HEK293T (cell line): Measurements from ENCODE around the gene SETMAR.
A peak's percentile ranks its signal among the peaks of the same experiment; 100 is the strongest.

Experiments
- CTCF ChIA-PET: fragments of 350-600 bp; formaldehyde crosslinking; extraction: SDS; loops from one replicate; lab custom pipeline; 2021; ENCODE audit warnings: antibody characterized with exemption, inconsistent platforms; lab: Yijun Ruan, JAX
- POLR2A ChIA-PET: fragments of 350-600 bp; formaldehyde crosslinking; extraction: SDS; loops from one replicate; lab custom pipeline; 2020; ENCODE audit warnings: antibody characterized with exemption, inconsistent platforms; lab: Yijun Ruan, JAX
- DNase-seq: peaks from one replicate; pipeline ENCODE4 v3.0.0; 2012; ENCODE audit warnings: mixed read lengths; ENCODE audit errors: extremely low spot score
- ARNT ChIP-seq: fragments of 450-650 bp; IDR thresholded peaks from 2 replicates; pipeline ENCODE4 v1.6.1; 2017; ENCODE audit warnings: mild to moderate bottlenecking
- BHLHE40 ChIP-seq: fragments of 450-650 bp; IDR thresholded peaks from 2 replicates; pipeline ENCODE4 v1.6.1; 2016; ENCODE audit warnings: mild to moderate bottlenecking, moderate library complexity, borderline replicate concordance
- CTBP1 ChIP-seq: fragments of 450-650 bp; IDR thresholded peaks from 2 replicates; pipeline ENCODE4 v1.6.1; 2016; ENCODE audit warnings: borderline replicate concordance
- ELF4 ChIP-seq: fragments of 450-650 bp; IDR thresholded peaks from 2 replicates; pipeline ENCODE4 v1.6.1; 2017; ENCODE audit warnings: antibody characterized with exemption
- FOXA1 ChIP-seq: fragments of 450-650 bp; IDR thresholded peaks from 2 replicates; pipeline ENCODE4 v1.6.1; 2016; ENCODE audit warnings: mild to moderate bottlenecking
- FOXK2 ChIP-seq: fragments of 450-650 bp; IDR thresholded peaks from 2 replicates; pipeline ENCODE4 v1.6.1; 2016; ENCODE audit warnings: mild to moderate bottlenecking
- FOXM1 ChIP-seq: fragments of 450-650 bp; IDR thresholded peaks from 2 replicates; pipeline ENCODE4 v1.6.1; 2017; ENCODE audit warnings: mild to moderate bottlenecking, borderline replicate concordance
- HDGF ChIP-seq: fragments of 450-650 bp; IDR thresholded peaks from 2 replicates; pipeline ENCODE4 v1.6.1; 2017; ENCODE audit warnings: antibody characterized with exemption, borderline replicate concordance
- L3MBTL2 ChIP-seq: fragments of 450-650 bp; conservative IDR thresholded peaks from 2 replicates; pipeline ENCODE4 v1.6.1; 2016; ENCODE audit warnings: mild to moderate bottlenecking
- LEF1 ChIP-seq: fragments of 450-650 bp; IDR thresholded peaks from 2 replicates; pipeline ENCODE4 v1.6.1; 2017; ENCODE audit warnings: mild to moderate bottlenecking, borderline replicate concordance
- NFRKB ChIP-seq: fragments of 450-650 bp; IDR thresholded peaks from 2 replicates; pipeline ENCODE4 v1.6.1; 2016; ENCODE audit warnings: mild to moderate bottlenecking, moderate library complexity
- PKNOX1 ChIP-seq: fragments of 450-650 bp; IDR thresholded peaks from 2 replicates; pipeline ENCODE4 v1.6.1; 2016
- SP1 ChIP-seq: fragments of 450-650 bp; IDR thresholded peaks from 2 replicates; pipeline ENCODE4 v1.6.1; 2017
- SUZ12 ChIP-seq: fragments of 450-650 bp; IDR thresholded peaks from 2 replicates; pipeline ENCODE4 v1.6.1; 2016; ENCODE audit warnings: mild to moderate bottlenecking
- TARDBP ChIP-seq: fragments of 450-650 bp; IDR thresholded peaks from 2 replicates; pipeline ENCODE4 v1.6.1; 2016
- ZNF384 ChIP-seq: fragments of 450-650 bp; IDR thresholded peaks from 2 replicates; pipeline ENCODE4 v1.6.1; 2016

SETMAR gene

GRCh38 chr3:4310971-4311370, 7.8 kb downstream of the SETMAR start:
- no peak for DNase-seq
- ChIA-PET POLR2A (interaction anchor here (0.7 kb wide), 1 partner anchor 340 kb away, joined by 3 read pairs; no protein-coding TSS in a partner anchor), CTCF (interaction anchor here (1.0 kb wide), 1 partner anchor 40 kb away, joined by 4 read pairs; no protein-coding TSS in a partner anchor)
- TF ChIP-seq SP1: no peak
- TF ChIP-seq CTBP1: no peak
- TF ChIP-seq FOXK2: no peak
- TF ChIP-seq BHLHE40: no peak
- TF ChIP-seq HDGF: no peak
- TF ChIP-seq L3MBTL2: no peak
- TF ChIP-seq FOXA1: no peak
- TF ChIP-seq PKNOX1: no peak
- TF ChIP-seq SUZ12: no peak
- no peak for TF ChIP-seq ZNF384
- TF ChIP-seq ELF4: no peak
- TF ChIP-seq LEF1: no peak
- no peak for TF ChIP-seq ARNT
- no peak for TF ChIP-seq NFRKB
- TF ChIP-seq TARDBP: no peak
- TF ChIP-seq FOXM1: no peak

DNA sequence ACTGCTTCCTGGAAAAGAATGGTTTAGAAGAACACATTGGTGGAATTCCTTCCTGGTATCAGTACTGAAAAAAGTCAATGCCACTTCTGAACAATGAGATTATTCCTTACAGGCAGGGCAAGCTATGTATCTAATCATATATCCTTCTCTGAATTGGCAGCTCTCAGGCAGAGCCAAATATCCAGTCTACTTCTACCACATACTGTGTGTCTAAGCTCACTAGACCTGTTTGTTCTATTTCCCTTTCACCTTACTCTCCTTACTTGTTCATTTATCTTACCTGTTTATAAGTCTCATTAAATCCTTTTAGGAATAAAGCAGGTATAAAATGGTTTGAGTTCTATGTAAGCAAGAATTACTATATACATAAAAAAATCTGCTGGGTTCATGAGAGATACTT, 8.3 kb downstream of the SETMAR start:
- ChIA-PET CTCF (interaction anchor here (1.0 kb wide), 1 partner anchor 40 kb away, joined by 4 read pairs; no protein-coding TSS in a partner anchor), POLR2A (no interaction called here)
- no peak for TF ChIP-seq L3MBTL2
- no peak for TF ChIP-seq PKNOX1
- no peak for TF ChIP-seq ZNF384
- no peak for TF ChIP-seq CTBP1
- no peak for DNase-seq

DNA sequence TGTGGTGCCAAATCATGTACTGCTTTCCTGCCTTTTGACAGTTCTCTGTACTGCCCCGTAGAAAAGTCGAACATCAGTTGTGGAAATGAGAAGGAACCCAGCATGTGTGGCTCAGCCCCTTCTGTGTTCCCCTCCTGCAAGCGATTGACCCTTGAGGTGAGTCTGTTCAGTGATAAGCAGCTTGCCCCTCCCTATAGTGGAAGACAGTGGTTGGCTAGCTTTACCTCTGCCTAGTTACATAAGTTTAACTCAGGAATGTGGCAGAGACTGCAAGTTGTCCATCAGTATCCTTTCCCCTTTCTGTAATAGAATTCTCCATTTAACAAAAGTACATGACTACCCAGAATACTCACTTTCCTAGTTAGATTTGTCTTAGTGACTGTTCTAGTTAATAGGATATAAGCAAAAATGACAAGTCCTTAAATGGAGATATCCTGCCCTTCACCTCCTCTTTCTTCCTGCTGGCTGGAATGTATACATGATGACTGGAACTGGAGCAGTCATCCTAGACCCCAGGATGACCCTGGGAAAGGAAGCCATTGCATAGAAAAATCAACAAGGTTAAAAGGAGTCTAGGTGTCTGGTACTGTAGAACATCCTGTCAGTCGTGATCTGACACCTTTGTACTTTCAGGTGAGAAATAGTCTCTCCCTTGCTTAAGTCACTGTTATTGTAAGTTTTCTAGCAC, 10.6 kb downstream of the SETMAR start:
- TF ChIP-seq ARNT (no peak), ELF4 (no peak), ZNF384 (no peak), PKNOX1 (no peak), FOXM1 (no peak)
- CTCF ChIA-PET: no interaction called here
- no peak for DNase-seq
- POLR2A ChIA-PET: no interaction called here

DNA sequence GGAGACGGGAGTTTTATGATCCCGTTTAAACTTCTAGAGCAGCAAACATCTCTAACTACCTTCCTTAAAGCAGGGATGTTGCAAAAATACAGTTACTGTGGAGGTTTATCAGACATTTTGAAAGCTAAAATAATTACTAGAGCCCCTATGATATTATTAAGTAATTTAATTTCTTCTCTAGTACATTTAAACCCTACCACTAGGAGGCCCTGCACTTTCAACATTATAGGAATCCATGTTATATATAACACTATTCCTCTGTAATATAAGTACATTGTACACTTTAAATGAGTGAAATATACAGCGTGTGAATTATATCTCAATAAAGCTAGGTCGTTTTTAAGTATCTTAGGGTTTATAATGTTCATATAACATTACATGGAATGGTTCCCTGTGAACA, 11.5 kb downstream of the SETMAR start:
- POLR2A ChIA-PET: no interaction called here
- CTCF ChIA-PET: interaction anchor here (0.6 kb wide), 1 partner anchor 43 kb away, joined by 3 read pairs; no protein-coding TSS in a partner anchor
- DNase-seq: no peak
- TF ChIP-seq SP1: no peak
- no peak for TF ChIP-seq PKNOX1

- DNase-seq: peak; percentile 17
- CTCF ChIA-PET: no interaction called here
- TF ChIP-seq FOXA1 (peak; percentile 58; the same call in 1 of the 2 replicates), CTBP1 (peak; percentile 64; the same call in 1 of the 2 replicates), ELF4 (no peak), PKNOX1 (peak; percentile 73), ZNF384 (no peak)
- POLR2A ChIA-PET: no interaction called here
Observed at GRCh38 chr3:4320096-4320911, 17.1 kb downstream of the SETMAR start.

DNA sequence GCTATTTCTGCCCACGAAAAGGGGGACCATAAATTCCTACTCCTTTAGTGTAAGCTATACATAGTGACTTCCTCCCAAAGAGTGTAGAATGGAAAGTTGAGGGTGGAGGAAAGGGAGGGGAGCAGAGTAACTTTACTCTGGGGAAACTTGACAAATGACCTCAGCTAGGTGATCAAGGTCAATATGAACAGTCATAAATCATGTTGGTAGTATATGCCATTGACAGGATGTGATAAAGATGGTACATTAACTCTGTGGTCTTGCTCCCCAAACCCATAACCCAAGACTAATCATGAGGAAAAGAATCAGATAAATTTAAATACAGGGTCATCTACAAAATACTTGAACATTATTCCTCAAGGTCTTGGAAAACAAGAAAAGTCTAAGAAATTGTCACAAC, 18.6 kb downstream of the SETMAR start:
- POLR2A ChIA-PET: no interaction called here
- no peak for DNase-seq
- no peak for TF ChIP-seq NFRKB
- TF ChIP-seq BHLHE40: no peak
- no peak for TF ChIP-seq ELF4
- TF ChIP-seq ZNF384: no peak
- no peak for TF ChIP-seq TARDBP
- no peak for TF ChIP-seq LEF1
- TF ChIP-seq PKNOX1: peak; percentile 71
- TF ChIP-seq L3MBTL2: no peak
- CTCF ChIA-PET: no interaction called here
